ENCODE data around the gene HSPD1. TPM values are rescaled to one million over a fixed set of nuclear protein-coding genes. Genes with fewer than 3 reads are reported as not detected.
"Not testable (repeated sequence)": the region's sequence is repeated elsewhere in the genome, so short reads cannot be mapped to it uniquely, and the experiment has no call there.

Gene HSPD1
- total RNA-seq, 1 donor from 2014 or later, result 150 TPM

GRCh38 chr2:197496695-197497094, 2.9 kb downstream of the HSPD1 start:
- ATAC-seq, result no peak
- Histone ChIP-seq H3K27me3 (ENCODE audit: low read depth) (no peaks in the 10 kb centered on the region), H3K36me3 (peaks cover 62% of the 10 kb centered on the region), H3K4me3 (no peak overlapping the region), H3K4me1 (peaks cover 40% of the 10 kb centered on the region), H3K9me3 (no peaks in the 10 kb centered on the region), H3K27ac (no peak overlapping the region)
- no peak for DNase-seq
- no peak for TF ChIP-seq CTCF (IDR thresholded peaks at IDR 0.05)
- intact Hi-C loops (cut with DNase I), result no loop called here

- Histone ChIP-seq H3K4me3 (no peak overlapping the region), H3K36me3 (peaks cover 74% of the 10 kb centered on the region), H3K9me3 (no peaks in the 10 kb centered on the region), H3K27ac (no peak overlapping the region), H3K27me3 (ENCODE audit: low read depth) (no peaks in the 10 kb centered on the region), H3K4me1 (peaks cover 31% of the 10 kb centered on the region)
- intact Hi-C loops (cut with DNase I), result no loop called here
- ATAC-seq (no peak), DNase-seq (no peak)
- no peak for TF ChIP-seq CTCF (IDR thresholded peaks at IDR 0.05)
These were observed 4.1 kb downstream of the HSPD1 start for GRCh38 chr2:197495433-197496134.

GRCh38 chr2:197487385-197487784, 12.3 kb downstream of the HSPD1 start:
- intact Hi-C loops (cut with DNase I), result no loop called here
- no peak for ATAC-seq
- Histone ChIP-seq H3K27me3 (ENCODE audit: low read depth) (no peaks in the 10 kb centered on the region), H3K36me3 (peaks cover 79% of the 10 kb centered on the region), H3K4me1 (no peaks in the 10 kb centered on the region), H3K4me3 (no peak overlapping the region), H3K9me3 (peaks cover 11% of the 10 kb centered on the region), H3K27ac (no peak overlapping the region)
- DNase-seq, result no peak
- no peak for TF ChIP-seq CTCF (IDR thresholded peaks at IDR 0.05)

GRCh38 chr2:197486175-197486574, 13.5 kb downstream of the HSPD1 start:
- ATAC-seq (no peak), DNase-seq (no peak)
- Histone ChIP-seq H3K4me1 (no peaks in the 10 kb centered on the region), H3K4me3 (no peak overlapping the region), H3K9me3 (peaks cover 11% of the 10 kb centered on the region), H3K27me3 (ENCODE audit: low read depth) (no peaks in the 10 kb centered on the region), H3K36me3 (peaks cover 67% of the 10 kb centered on the region), H3K27ac (no peak overlapping the region)
- intact Hi-C loops (cut with DNase I), result no loop called here
- no peak for TF ChIP-seq CTCF (IDR thresholded peaks at IDR 0.05)

GRCh38 chr2:197484248-197484647, 15.4 kb downstream of the HSPD1 start:
- intact Hi-C loops (cut with DNase I); H3K27ac ChIP-seq; DNase-seq; H3K27me3 ChIP-seq (ENCODE audit: low read depth); H3K4me1 ChIP-seq; H3K4me3 ChIP-seq; ATAC-seq: not testable (repeated sequence)
- H3K9me3 ChIP-seq, result peaks cover 11% of the 10 kb centered on the region
- peaks cover 51% of the 10 kb centered on the region for H3K36me3 ChIP-seq

GRCh38 chr2:197480165-197481036, 19.2 kb downstream of the HSPD1 start:
- peaks cover 49% of the 10 kb centered on the region for H3K36me3 ChIP-seq
- peak; percentile 8 to 22 for ATAC-seq
- DNase-seq, result no peak
- H3K4me1 ChIP-seq, result peaks cover 8% of the 10 kb centered on the region
- no peak overlapping the region for H3K27ac ChIP-seq
- H3K9me3 ChIP-seq, result peaks cover 11% of the 10 kb centered on the region
- H3K27me3 ChIP-seq (ENCODE audit: low read depth), result no peaks in the 10 kb centered on the region
- H3K4me3 ChIP-seq, result no peak overlapping the region
- intact Hi-C loops (cut with DNase I), result no loop called here
- TF ChIP-seq CTCF (IDR thresholded peaks at IDR 0.05), result no peak

Measured in lower lobe of right lung (tissue), 2 donors.